ENCODE results near the gene ANHX.
"Not testable (repeated sequence)": the region's sequence is repeated elsewhere in the genome, so short reads cannot be mapped to it uniquely, and the experiment has no call there.

Gene ANHX

DNA sequence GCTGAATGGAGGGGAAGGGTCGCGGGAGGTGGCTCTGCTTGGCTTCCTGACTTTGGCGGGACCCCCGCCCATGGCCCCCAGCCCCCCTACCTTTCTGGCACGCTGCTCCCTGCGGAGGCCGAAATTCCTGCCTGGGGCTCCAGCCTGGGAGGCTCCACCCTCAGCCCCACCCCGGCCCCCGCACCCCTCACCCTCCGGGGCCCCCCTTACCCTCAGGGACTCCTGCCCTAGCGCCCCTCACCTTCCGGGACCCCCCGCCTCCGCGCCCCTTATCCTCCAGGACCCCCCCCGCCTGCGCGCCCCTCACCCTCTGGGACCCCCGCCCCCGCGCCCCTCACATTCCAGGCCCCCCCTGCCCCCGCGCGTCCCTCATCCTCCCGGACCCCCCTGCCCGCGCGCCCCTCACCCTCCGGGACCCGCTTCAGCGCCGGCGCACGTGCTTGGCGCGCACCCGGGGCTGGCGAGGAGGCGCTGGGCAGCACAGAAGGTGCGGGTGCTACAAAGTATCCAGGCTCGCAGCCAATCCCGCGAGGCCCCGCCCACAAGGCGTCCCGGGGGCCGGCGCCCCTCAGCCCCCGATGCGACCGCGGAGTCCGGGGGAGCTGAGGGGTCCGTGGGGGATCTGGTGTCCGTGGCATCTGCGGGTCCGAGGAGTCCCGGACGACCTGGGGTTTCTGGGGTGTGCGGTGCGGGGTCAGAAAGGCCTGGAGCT, at the start of gene ANHX:
ANHX (minus strand) TSS at position 477 of the 712 bp plus-strand sequence. CDS start 1,521 bp downstream, outside the sequence.
- no peak for DNase-seq

DNA sequence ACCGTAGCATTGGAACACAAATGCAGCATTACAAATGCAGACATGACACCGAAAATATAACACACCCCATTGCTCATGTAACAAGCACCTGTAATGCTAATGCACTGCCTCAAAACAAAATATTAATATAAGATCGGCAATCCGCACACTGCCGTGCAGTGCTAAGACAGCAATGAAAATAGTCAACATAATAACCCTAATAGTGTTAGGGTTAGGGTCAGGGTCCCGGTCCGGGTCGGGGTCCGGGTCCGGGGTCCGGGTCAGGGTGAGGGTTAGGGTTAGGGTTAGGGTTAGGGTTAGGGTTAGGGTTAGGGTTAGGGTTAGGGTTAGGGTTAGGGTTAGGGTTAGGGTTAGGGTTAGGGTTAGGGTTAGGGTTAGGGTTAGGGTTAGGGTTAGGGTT, 29.0 kb upstream of the ANHX start:
- not testable (repeated sequence) for DNase-seq

DNA sequence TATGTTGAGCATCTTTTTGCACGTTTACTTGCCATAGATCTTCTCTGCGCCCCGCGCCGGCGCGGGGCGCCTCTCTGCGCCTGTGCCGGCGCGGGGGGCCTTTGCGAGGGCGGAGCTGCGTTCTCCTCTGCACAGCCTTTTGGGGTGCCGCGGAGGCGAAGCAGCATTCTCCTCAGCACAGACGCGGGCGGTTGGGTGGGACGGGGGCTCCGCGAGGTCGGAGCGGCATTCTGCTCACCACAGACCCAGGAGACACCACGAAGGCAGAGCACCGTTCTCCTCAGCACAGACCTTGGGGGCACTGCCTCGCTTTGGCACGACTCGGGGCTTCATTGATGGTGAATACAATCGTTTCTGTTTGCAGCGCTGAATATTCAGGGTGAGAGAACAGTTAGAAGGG, 28.5 kb upstream of the ANHX start:
- no peak for DNase-seq

DNA sequence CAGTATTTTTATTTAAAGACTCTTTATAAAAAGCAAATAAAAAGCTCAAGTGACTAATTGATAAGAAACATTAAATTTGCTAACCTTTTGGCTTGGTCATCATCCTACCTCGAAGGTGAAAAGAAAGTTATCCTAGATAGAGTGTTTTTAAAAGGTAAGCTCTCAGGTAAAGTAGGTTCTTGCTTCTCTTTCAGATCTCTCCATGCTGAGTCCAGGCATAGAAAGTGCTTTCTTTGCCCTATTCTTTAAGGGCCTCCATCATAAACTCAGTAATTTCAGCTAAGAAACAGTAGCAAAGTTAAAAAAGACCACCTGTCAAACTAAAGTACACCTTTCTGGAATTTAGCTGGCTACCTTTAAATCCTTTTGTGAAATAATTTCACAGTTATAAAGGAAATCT, 20.6 kb upstream of the ANHX start:
- no peak for DNase-seq

DNA sequence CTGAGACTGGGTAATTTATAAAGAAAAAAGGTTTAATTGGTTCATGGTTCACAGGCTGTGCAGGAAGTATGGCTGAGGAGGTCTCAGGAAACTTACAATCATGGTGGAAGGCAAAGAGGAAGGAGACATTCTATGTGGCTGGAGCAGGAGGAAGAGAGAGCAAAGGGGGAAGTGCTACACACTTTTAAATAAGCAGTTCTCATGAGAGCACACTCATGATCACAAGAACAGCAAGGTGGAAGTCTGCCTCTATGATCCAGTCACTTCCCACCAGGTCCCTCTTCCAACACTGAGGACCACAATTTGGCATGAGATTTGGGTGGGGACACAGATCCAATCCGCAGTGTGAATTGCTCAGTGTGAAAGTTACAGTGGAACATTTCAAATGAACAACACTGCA, 20.2 kb upstream of the ANHX start:
- DNase-seq, result not testable (repeated sequence)

DNA sequence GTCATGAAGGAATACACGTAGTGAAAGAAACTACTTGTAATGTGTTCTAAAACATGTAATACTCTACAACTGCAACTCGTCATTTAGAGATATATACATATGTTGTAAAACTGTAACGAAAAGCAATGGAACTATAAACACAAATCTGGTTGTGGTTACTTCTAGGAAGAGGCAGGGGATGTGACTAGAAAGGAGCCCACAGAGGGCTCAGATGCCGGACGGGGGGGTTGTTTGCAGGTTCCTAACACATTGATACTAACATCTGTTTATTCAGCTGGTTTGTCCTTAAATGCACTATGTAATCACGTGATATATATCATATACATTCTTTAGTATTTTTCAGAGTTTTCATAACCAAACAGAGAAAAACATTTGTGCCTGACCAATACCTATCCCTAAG, 16.1 kb upstream of the ANHX start:
- DNase-seq, result no peak

DNA sequence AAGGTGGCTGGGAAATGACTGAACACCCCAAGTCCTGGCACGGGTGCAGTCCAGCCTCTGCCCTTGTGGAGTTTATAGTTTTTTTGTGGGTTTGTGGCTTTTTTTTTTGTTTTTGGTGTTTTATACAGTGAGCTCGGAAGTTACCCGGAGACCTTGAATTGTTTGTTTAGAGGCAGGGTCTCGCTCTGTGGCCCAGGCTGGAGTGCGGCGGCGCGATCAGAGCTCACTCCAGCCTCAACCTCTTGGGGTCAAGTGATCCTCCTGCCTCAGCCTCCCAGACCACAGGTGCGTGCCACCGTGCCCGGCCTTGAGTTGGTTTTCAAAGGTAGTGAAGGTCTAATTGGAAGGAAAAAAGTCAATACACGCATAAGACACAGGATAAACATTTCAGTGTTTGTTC, 879 bp upstream of the ANHX start:
- no peak for DNase-seq

DNA sequence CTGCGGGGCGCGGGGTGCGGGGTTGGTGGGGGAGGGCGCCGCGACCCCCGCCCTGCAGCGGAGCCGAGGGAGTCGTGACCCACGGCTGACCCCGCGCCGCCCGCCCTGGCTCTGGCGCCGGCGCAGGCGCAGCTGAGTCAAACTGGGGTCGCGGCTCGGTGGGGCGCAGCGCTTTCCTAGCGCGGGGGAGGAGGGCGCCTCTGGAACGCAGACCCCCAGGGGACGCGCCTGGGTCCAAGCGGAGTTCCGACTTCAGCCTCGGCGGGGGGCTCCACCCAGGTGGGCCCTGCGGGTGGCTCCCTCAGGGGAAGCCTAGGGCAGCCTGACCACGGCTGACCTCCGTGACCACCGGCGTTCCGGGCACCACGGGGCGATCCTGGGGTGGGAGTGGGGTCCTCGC, 467 bp upstream of the ANHX start:
- no peak for DNase-seq

DNA sequence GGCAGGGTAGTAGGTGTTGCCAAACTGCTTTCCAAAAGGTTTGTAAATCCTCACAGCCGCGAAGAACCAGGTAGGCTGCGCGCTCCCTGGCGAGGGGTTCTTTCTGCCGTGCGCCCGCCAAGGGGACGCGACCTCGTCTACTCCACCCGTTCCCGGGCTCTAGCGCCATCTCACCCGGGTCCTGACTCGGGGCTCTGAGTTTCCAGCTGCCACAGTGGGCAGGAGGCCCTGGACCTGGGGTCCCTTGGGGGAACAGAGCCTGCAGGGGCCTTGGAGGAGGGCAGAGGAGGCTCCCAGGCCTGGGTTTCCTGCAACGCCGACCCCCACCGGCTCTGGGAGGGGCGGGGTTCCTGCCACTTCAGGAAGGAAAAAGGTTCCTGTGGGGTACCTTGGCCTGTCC, 706 bp downstream of the ANHX start:
- DNase-seq, result no peak

DNA sequence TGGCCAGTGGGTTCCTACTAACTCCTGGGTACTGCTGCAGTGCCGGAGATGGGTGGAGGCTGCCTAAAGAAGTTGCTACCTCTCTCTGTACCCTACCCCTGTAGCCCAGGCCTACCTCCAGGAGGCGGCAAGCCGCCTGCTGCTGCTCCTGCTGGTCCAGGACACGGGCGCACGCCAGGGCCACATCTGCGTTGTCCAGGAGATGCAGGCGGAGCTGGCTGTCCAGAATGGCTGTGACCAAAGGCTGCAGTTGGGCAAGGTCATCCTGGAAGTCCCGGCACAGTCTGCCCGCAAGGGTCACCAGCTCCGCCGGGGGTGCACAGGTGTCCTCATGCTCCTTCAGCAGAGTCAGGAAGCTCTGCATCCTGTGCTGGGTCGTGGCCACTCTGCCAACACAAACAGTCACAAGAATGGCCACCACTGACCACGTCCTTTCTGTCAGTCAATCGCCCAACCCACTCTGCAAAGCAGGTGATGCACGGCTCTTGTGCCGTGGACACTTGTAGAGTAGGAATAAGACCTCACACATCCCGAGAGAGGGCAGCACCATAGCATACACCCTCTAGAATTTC, 1.6 kb downstream of the ANHX start:
- no peak for DNase-seq

DNA sequence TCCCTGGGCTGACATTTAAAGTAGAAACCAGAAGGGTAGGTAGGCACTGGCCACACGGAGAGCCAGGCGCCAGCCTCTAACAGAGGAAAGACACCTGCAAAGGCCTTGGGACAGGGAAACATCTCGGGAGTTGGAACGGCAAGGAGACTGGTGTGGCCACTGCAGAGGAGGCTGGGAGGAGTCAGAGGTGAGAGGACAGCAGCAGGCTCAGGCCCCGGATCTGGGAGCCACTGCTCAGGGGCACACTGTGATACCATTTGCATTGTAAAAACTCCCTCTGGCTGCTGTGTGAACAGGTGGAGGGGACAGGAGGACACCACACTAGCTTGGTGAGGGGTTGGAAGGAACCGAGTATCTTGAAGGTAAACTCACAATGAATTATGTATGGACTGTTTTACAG, 2.7 kb downstream of the ANHX start:
- DNase-seq, result no peak

DNA sequence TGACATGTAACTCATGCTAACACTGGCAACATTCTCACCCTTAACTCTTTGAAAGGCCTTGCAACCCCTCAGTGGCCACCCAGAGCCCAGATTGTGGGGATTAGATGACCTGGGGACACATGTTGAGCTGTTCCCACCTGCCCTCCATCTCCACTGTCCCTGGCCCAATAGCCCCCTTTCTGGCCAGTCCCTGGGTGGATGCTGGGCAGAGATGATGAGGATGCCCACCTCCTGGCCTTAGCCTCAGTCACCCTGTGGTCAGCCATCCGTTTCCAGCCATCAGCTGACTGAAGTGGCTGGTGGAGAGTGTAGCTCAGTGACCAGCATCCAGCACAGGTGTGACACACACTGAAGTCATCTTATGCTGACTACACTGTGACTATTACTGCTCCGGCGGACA, 4.7 kb downstream of the ANHX start:
- no peak for DNase-seq

DNA sequence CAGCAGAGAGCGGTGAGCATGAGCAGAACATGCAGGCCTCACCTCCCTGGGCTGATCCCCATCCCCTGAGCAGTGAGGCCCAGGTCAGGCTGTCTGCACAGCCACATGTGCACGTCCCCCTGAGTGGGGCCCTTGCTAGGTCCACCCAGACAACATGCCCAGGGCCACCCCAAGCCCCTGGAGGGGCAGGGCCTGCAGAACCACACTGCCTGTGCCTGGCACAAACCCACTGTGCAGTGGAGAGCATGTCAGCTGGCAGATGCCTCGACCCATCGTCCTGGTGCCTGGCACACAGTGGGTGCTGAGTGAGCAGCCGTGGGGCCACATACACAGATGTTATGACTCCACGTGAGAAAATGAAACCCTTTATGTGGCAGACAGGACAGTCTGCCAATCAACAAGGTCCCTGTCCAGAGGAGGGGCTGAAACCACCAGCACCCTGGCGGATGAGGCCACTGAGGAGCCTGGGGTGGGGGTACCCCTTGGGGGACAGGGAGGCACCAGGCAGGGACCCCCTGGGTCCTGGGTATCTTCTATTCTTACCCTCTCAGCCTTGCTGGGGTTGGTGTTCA, 8.3 kb downstream of the ANHX start:
- no peak for DNase-seq

DNA sequence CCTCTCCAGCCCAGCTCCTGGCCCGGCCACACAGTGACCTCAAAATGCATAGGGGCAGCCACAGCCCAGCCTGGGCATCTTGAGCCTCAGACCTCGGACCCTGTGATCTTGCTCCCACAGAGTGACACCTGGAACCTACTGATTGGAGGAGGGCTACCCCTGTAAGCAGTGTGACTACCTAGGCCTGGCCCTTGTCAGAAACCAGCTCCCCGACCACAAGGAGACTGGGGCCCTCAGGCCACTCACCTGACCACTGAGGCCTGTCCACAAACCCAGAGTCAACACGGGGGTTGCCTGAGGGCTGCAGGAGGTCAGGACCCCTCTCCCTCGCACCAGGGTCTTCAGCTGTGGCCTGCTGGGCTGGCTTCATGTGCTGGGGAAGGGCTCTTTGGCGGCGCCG, 9.0 kb downstream of the ANHX start:
- no peak for DNase-seq

DNA sequence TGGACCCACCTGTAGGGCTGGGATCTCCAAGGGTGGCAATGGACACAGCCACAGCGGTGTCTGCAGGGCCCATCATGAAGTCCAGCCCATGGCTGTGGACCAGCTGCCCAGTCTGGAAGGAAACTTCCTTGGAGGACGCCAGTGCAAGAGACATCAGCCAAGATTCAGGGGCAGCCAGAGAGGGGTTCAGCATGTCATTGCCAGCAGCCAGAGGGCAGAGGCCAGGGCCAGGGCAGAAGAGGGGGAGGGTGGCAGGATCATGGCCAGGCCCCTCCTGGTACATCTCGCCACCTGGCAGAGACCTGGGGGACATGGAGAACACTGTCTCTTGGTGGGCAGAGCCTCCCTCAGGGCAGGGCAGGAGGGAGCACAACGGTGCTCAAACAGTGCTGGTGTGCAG, 10.2 kb downstream of the ANHX start:
- DNase-seq, result no peak

DNA sequence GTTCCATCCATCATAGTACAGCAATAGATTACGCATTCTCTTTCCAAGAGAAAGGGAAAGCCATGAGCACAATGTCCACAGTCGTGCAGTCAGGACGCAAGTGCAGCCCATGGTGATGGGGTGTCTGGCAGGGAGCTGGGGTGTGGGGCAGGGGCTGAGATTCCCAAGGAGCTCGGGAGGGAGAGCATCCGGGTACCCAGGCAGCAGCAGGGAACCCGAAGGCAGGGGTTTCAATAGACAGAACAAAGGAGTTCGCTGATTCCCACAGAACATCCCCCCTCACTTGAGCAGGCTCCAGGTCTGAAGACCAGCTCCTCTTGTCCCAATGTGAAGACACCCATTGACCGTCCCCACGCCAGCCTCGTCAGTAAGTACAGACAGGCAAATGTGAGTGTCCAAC, 13.5 kb downstream of the ANHX start:
- no peak for DNase-seq

DNA sequence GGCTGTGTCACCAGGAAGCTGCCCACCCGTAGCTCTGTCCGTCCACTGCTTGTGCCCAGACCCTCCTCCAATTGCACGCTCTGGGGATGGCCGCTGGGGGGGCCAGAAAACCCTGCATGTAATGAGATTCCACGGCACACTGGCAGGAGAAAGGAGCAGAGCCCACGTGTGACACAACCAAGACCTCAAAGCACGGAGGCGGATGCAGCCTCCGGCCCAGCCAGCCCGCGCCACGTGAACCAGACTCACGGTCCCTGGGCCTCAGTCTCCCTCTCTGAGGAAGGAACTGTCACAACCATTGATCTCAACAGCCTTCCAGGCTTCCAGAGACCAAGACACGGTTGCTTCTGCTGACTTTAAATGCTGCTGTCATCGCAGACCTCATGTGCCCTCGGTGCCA, 14.4 kb downstream of the ANHX start:
- no peak for DNase-seq

DNA sequence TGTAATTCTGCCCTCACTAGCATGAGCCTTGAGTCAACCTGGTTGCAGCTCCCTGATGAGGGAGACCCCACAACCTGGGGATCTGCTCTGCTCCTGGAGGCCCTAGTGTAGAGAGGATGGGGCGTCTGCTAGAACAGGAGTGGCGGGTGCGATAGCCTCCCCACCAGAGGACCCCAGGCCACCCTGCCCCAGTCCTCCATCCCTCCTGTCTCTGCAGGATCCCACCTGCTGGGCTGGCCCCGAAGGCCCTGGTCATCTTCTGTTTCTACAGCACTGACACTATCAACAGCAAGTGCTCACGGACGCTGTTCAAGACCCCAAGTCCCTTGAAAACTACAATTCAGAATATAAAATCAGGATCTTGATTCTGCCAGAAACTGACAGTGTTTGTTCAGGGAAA, 15.2 kb downstream of the ANHX start:
- no peak for DNase-seq

DNA sequence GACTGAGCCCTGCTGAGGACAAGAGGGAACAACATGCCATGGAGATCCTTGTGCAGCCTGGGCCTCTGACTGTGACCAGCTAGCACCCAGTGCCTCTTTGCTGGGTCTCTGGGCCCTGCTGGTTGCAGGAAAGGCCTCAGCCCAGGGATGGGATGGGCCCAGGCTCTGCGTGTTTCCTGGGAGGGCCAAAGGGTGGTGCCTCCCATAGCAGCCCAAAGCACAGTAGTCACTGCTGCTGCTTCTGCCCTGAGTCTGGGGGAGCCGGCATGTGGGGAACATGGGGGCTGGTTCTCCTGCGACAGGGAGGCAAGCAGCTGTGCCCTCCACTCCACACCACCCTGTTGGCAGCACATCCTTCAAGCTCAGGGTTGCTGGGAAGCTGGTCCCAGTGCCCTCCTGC, 18.5 kb downstream of the ANHX start:
- DNase-seq, result no peak

DNA sequence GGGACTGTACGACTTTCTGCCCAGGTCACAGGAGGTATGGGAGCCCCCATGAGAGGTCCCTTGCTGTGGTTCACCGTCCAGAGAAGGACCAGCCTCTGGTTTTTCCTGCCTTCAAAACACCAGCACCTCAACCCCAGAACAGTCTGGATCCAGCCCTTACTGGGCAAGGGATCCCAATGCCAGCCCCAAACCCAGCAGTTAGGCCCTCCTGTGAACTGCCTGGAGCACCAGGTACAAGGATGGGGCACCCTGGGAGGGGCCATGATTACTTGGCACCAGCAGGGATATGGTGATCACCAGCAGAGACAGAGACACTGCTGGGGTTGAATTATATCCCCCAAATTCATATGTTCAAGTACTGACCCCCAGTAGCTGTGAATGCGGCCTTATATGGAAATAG, 20.0 kb downstream of the ANHX start:
- no peak for DNase-seq

DNA sequence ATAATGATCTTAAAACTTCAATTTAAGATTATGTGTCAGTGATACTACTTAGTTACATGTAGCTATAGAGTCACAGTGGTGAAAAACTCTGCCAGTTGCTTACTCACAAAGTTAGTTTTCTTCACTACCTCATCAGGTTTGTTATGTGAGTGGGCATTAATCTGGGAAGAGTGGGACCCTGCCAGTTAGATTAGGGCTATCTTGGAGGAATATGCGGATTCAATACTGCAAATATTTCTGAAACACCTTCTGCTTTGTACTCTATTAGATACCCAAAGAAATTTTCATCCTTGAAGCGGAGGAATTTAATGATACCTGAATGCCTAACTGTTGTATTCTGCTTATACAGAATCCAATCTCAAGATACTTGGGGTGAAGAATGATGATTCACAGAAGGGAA, 29.3 kb downstream of the ANHX start:
- no peak for DNase-seq

DNA sequence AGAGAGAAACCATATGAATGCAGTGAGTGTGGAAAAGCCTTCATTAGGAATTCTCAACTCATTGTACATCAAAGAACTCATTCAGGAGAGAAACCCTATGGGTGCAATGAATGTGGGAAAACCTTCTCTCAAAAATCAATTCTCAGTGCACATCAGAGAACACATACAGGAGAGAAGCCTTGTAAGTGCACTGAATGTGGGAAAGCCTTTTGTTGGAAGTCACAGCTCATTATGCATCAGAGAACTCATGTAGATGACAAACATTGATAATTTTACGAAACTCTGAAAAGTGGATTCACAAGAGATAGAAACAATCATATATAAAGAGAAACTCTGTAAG, 31.4 kb downstream of the ANHX start:
- no peak for DNase-seq

DNA sequence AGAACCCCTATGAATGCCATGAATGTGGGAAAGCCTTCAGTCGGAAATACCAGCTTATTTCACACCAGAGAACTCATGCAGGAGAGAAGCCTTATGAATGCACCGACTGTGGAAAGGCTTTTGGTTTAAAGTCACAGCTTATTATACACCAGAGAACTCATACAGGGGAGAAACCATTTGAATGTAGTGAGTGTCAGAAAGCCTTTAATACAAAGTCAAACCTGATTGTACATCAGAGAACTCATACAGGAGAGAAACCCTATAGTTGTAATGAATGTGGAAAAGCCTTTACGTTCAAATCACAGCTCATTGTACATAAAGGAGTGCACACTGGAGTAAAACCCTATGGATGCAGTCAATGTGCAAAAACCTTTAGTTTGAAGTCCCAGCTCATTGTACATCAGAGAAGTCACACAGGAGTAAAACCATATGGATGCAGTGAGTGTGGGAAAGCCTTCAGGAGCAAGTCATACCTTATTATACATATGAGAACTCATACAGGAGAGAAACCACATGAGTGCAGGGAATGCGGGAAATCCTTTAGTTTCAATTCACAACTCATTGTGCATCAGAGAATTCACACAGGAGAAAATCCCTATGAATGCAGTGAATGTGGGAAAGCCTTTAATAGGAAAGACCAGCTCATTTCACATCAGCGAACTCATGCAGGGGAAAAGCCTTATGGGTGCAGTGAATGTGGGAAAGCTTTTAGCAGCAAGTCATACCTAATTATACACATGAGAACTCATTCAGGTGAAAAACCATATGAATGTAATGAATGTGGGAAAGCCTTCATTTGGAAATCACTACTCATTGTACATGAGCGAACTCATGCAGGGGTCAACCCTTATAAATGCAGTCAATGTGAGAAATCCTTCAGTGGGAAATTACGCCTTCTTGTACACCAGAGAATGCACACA, 32.1 kb downstream of the ANHX start:
- DNase-seq, result no peak
